ENCODE data around the gene S100A6. TPM values are rescaled to one million over a fixed set of nuclear protein-coding genes. Genes with fewer than 3 reads are reported as not detected.

S100A6 gene
- total RNA-seq, 1 donor from 2014 or later = 754 TPM

DNA sequence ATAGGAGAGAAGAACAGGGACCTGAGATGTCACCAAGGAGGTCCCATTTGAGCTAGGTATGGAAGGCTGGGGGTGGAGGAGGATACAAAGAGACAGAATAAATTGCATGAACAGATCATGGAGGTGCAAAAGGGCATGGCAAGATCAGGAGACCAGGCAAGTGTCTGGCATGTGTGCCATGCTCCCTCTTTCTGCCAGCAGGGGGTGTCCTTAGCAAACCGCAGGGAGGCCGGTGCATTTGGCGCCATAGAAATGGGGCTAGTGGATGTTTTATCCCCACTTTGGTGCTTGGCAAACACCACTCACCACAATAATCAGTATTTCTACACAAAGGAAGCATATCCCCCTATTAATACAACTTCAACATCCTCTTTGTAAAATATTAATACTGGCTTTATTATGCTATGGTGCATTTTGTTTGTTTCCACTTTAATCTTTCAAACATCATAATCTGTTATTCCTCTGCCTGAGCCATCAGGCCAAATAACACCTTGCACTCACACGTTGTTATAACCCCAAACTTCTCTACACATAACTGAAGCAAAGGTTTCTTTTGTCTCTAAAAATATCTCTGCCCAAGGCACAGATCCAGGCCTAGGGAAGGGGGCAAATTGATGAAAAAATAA lies 25.9 kb downstream of the S100A6 start:
- no peaks in the 10 kb centered on the region for H3K27me3 ChIP-seq (ENCODE audit: control insufficient read depth, insufficient read depth, low read length)
- H3K36me3 ChIP-seq (ENCODE audit: control insufficient read depth, insufficient read depth, low read length) = no peaks in the 10 kb centered on the region
- no peak for DNase-seq (ENCODE audit: low read depth)
- TF ChIP-seq, protein P1, sequence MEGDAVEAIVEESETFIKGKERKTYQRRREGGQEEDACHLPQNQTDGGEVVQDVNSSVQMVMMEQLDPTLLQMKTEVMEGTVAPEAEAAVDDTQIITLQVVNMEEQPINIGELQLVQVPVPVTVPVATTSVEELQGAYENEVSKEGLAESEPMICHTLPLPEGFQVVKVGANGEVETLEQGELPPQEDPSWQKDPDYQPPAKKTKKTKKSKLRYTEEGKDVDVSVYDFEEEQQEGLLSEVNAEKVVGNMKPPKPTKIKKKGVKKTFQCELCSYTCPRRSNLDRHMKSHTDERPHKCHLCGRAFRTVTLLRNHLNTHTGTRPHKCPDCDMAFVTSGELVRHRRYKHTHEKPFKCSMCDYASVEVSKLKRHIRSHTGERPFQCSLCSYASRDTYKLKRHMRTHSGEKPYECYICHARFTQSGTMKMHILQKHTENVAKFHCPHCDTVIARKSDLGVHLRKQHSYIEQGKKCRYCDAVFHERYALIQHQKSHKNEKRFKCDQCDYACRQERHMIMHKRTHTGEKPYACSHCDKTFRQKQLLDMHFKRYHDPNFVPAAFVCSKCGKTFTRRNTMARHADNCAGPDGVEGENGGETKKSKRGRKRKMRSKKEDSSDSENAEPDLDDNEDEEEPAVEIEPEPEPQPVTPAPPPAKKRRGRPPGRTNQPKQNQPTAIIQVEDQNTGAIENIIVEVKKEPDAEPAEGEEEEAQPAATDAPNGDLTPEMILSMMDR (IDR thresholded peaks at IDR 0.05; ENCODE audit: insufficient read depth, low read length, poor library complexity, severe bottlenecking) = peak; percentile 65
- H3K4me3 ChIP-seq (ENCODE audit: low read depth, low read length) = no peak overlapping the region

DNA sequence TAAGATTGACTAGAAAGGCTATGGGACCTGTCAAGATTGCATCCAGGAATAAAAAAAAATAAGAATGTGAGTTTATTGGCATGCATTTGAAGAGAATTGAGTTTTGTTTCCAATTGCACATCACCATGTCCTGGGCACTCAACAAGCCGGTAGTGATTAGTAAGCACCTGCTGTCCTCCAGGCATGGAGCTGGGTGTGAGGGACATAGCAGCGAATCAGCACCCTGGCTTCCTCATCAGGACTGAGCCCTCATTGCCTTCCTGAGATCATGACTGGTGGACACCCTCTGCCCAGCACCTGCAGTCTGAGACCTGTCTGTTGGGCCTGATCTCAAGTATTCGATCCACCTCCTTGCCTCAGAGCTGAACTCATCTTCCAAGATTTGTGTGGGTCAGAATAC lies 26.8 kb downstream of the S100A6 start:
- Histone ChIP-seq H3K36me3 (ENCODE audit: control insufficient read depth, insufficient read depth, low read length) (no peaks in the 10 kb centered on the region), H3K4me3 (ENCODE audit: low read depth, low read length) (no peak overlapping the region), H3K27me3 (ENCODE audit: control insufficient read depth, insufficient read depth, low read length) (no peaks in the 10 kb centered on the region)
- TF ChIP-seq, protein P1 (IDR thresholded peaks at IDR 0.05; ENCODE audit: insufficient read depth, low read length, poor library complexity, severe bottlenecking) = no peak
- no peak for DNase-seq (ENCODE audit: low read depth)

DNA sequence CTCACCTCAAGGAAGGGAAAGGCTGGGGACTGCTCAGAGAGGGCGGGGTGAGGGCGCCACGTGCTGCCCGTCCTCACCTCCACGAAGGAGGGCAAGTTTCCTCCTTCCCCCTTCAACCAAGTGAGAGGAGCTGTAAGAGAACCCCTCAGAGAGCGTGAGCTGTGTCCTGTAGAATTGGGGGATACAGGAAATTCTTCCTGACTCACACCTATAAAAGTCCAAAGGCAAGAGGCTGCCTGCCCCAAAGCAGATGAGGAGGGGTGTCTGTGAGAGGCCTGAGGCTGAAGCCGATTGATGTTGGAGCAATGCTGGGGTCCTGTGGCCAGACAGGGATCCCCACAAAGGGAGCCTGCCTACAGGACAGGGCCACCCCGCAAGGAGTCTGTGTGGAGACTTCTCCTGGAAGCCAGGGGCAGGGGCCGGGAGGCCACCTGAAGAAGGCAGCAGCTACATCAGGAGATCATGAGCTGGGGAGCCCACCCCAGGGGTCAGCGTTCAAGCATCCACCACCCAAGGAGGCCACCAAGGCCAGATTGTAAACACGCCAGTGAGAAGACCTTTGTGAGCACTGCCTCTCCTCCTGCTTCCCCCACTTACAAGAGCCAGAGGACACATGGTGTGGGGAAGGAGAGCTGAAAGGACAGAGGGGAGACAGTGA lies 27.7 kb downstream of the S100A6 start:
- TF ChIP-seq, protein P1 (IDR thresholded peaks at IDR 0.05; ENCODE audit: insufficient read depth, low read length, poor library complexity, severe bottlenecking) = no peak
- Histone ChIP-seq H3K36me3 (ENCODE audit: control insufficient read depth, insufficient read depth, low read length) (no peaks in the 10 kb centered on the region), H3K27me3 (ENCODE audit: control insufficient read depth, insufficient read depth, low read length) (no peaks in the 10 kb centered on the region), H3K4me3 (ENCODE audit: low read depth, low read length) (no peak overlapping the region)
- DNase-seq (ENCODE audit: low read depth) = no peak

DNA sequence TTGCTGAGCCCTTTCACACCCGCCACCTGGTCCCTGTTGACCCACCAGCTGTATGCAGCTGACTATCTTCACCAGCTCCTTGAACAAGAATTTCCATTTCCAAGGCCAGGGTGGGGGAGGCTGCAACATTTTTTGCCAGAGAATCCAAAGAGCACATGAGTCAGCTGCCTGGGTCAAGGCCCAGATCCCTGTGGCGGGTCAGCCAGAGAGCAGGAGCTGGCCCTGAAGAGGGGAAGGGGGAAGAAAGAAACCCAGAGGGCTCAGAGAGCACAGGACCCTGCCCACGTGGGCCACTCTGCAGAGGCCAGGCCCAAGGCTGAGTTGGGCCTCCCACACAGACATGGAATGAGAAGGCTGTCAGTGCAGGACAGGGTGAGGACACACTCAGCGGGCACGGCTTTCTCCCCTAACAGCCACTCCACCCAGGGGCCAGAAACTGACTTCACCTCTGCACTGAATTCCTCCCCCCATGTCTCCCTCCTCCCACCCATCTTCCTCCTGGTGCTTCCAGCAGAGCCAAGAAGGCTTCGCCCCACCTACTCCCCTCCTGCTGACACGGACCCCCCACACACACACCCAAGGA lies 28.9 kb downstream of the S100A6 start:
- DNase-seq (ENCODE audit: low read depth) = no peak
- TF ChIP-seq, protein P1 (IDR thresholded peaks at IDR 0.05; ENCODE audit: insufficient read depth, low read length, poor library complexity, severe bottlenecking) = no peak
- Histone ChIP-seq H3K4me3 (ENCODE audit: low read depth, low read length) (no peak overlapping the region), H3K36me3 (ENCODE audit: control insufficient read depth, insufficient read depth, low read length) (no peaks in the 10 kb centered on the region), H3K27me3 (ENCODE audit: control insufficient read depth, insufficient read depth, low read length) (no peaks in the 10 kb centered on the region)

DNA sequence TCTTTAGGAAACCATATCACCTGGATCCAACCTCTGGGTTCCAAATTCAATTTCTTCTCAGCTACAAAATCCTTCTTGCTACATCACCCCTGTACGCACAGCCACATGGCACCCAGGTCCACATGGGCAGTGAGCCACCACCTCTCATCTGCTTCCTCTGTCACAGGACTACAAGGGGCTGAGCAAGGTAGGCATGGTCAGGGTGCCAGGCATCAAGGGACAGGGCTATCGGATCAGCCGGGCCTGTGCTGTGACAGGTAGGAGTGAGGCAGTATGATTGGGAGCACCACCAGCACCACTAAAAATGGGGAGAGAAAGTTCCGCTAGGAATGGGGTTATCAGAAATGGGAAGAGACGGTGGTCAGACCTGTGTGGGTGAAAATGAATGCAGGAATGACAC lies 29.4 kb downstream of the S100A6 start:
- no peaks in the 10 kb centered on the region for H3K27me3 ChIP-seq (ENCODE audit: control insufficient read depth, insufficient read depth, low read length)
- H3K36me3 ChIP-seq (ENCODE audit: control insufficient read depth, insufficient read depth, low read length) = no peaks in the 10 kb centered on the region
- no peak overlapping the region for H3K4me3 ChIP-seq (ENCODE audit: low read depth, low read length)
- DNase-seq (ENCODE audit: low read depth) = no peak
- TF ChIP-seq, protein P1 (IDR thresholded peaks at IDR 0.05; ENCODE audit: insufficient read depth, low read length, poor library complexity, severe bottlenecking) = no peak

Data from kidney epithelial cell (primary cell).